Neuronal stem cell (in vitro differentiated cells): Measurements from ENCODE around the gene AAR2.

ENCODE experiments used
- DNase-seq: peaks from one replicate; pipeline ENCODE4 v3.0.0-alpha.2; 2013; ENCODE audit warnings: low spot score
- H2AFZ ChIP-seq: one replicate; pipeline ENCODE4 v1.6.1; 2013; ENCODE audit warnings: mild to moderate bottlenecking, low read length, inconsistent platforms
- H2AK5ac ChIP-seq: 2 replicates; pipeline ENCODE4 v1.6.1; 2013; ENCODE audit warnings: low read depth, mild to moderate bottlenecking, inconsistent platforms, low read length, moderate library complexity, mixed read lengths
- H2BK120ac ChIP-seq: 2 replicates; pipeline ENCODE4 v1.6.1; 2013; ENCODE audit warnings: low read depth, mild to moderate bottlenecking, inconsistent platforms, low read length, moderate library complexity, mixed read lengths
- H2BK12ac ChIP-seq: one replicate; pipeline ENCODE4 v1.6.1; 2013; ENCODE audit warnings: low read length, inconsistent platforms
- H2BK15ac ChIP-seq: 2 replicates; pipeline ENCODE4 v1.6.1; 2013; ENCODE audit warnings: mild to moderate bottlenecking, low read length, inconsistent platforms, mixed read lengths
- H2BK5ac ChIP-seq: one replicate; pipeline ENCODE4 v1.6.1; 2013; ENCODE audit warnings: inconsistent platforms, mild to moderate bottlenecking, low read length, moderate library complexity
- H3K14ac ChIP-seq: one replicate; pipeline ENCODE4 v1.6.1; 2013; ENCODE audit warnings: low read length, inconsistent platforms
- H3K18ac ChIP-seq: 2 replicates; pipeline ENCODE4 v1.6.1; 2013; ENCODE audit warnings: low read length, inconsistent platforms
- H3K23ac ChIP-seq: 2 replicates; pipeline ENCODE4 v1.6.1; 2013; ENCODE audit warnings: low read depth, mild to moderate bottlenecking, mixed read lengths, low read length, inconsistent platforms; ENCODE audit not compliant: poor library complexity
- H3K27ac ChIP-seq: replicated peaks from 3 replicates; pipeline ENCODE4 v1.5.1; 2013; ENCODE audit warnings: low read length, inconsistent platforms
- H3K27me3 ChIP-seq, 3 experiments: 2 replicates each; pipeline ENCODE4 v1.6.1; 2013; ENCODE audit warnings: low read length in 3 of 3, mild to moderate bottlenecking in 2 of 3, inconsistent platforms in 1 of 3, low read depth in 1 of 3, mixed read lengths in 1 of 3, moderate library complexity in 1 of 3; ENCODE audit not compliant: control insufficient read depth in 3 of 3, insufficient read depth in 3 of 3
- H3K36me3 ChIP-seq, 2 donors: replicated peaks in 1 of 2; 2 replicates each; pipeline ENCODE4 v1.6.1; 2013; ENCODE audit warnings: low read length in 2 of 2; ENCODE audit not compliant: control insufficient read depth in 2 of 2, insufficient read depth in 2 of 2
- H3K4ac ChIP-seq: 2 replicates; pipeline ENCODE4 v1.6.1; 2013; ENCODE audit warnings: inconsistent platforms, mild to moderate bottlenecking, low read length, moderate library complexity
- H3K4me1 ChIP-seq, 2 donors: 1 replicate in 1 of 2; 2 replicates in 1 of 2; pipeline ENCODE4 v1.6.1; 2013; ENCODE audit warnings: low read length in 2 of 2, low read depth in 1 of 2; ENCODE audit not compliant: control insufficient read depth in 2 of 2, insufficient read depth in 1 of 2
- H3K4me2 ChIP-seq: one replicate; pipeline ENCODE4 v1.6.1; 2013; ENCODE audit warnings: mild to moderate bottlenecking, low read length, inconsistent platforms; ENCODE audit not compliant: insufficient read depth, poor library complexity, severe bottlenecking
- H3K4me3 ChIP-seq, 2 donors: 2 replicates each; pipeline ENCODE4 v1.5.1; 2013; ENCODE audit warnings: low read length in 2 of 2, mild to moderate bottlenecking in 2 of 2, inconsistent platforms in 1 of 2, moderate library complexity in 1 of 2
- H3K79me1 ChIP-seq: one replicate; pipeline ENCODE4 v1.6.1; 2013; ENCODE audit warnings: low read depth, mild to moderate bottlenecking, inconsistent platforms, low read length, moderate library complexity
- H3K9ac ChIP-seq: one replicate; pipeline ENCODE4 v1.6.1; 2013; ENCODE audit warnings: mild to moderate bottlenecking, low read depth, low read length, inconsistent platforms; ENCODE audit not compliant: poor library complexity
- H3K9me3 ChIP-seq, 2 donors: replicated peaks in 1 of 2; 2 replicates each; pipeline versions ENCODE3 to v1.6.1; 2013; ENCODE audit warnings: low read length in 2 of 2, mild to moderate bottlenecking in 2 of 2, inconsistent platforms in 1 of 2, low read depth in 1 of 2, mixed read lengths in 1 of 2, moderate library complexity in 1 of 2; ENCODE audit not compliant: control insufficient read depth in 2 of 2, insufficient read depth in 1 of 2
- H4K8ac ChIP-seq: one replicate; pipeline ENCODE4 v1.6.1; 2013; ENCODE audit warnings: low read depth, mild to moderate bottlenecking, inconsistent platforms, low read length, moderate library complexity
- H4K91ac ChIP-seq: one replicate; pipeline ENCODE4 v1.6.1; 2013; ENCODE audit warnings: low read length, low read depth, mild to moderate bottlenecking, inconsistent platforms; ENCODE audit not compliant: poor library complexity
- WGBS, 2 donors: extraction: QIAGEN DNeasy Blood & Tissue Kit; methylation state at CpG; one replicate each; pipeline ENCODE4 v1.1.7; 2013; ENCODE audit warnings: missing lambda C conversion rate in 2 of 2, mixed read lengths in 1 of 2; ENCODE audit not compliant: insufficient read length in 2 of 2, insufficient replicate concordance in 1 of 2; ENCODE audit errors: extremely low coverage in 2 of 2; 5-methylcytosine and 5-hydroxymethylcytosine counted together

AAR2 gene

DNA sequence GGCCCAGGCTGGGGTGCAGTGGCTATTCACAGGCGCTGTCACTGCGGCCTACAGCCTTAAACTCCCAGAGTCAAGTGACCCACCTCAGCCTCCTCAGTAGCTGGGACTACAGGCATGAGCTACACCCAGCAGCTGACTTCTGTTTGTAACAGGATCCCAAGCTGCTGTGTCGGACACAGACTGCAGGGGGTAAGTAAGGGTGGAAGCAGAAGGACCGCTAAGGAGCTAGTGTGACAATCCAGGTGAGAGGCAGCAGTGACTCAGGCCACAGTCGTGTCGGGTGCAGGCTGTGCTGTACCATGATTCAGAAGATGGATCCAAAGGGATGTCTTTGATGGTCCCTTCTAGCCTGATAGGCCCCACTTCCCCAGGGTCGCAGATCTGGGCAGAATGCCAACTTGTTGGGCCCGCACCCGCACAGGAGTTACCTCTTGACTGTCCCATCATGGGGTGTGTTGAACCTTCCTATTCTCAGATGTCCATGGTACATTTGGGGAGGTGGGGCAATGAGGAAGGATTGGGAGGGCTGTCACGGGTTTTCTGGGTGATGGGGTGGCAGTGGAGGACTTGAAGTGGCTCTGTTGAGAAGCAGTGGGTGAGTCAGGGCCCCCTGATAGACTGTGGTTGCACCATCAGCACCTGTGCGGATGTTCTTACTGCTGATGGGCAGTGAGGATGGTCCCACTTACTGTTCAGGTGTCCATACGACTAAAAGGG lies 25.3 kb downstream of the AAR2 start:
- Histone ChIP-seq H3K4me3 (no peak overlapping the region), H3K27ac (no peak overlapping the region), H3K14ac (no peak overlapping the region), H3K9ac (peak overlapping the region; percentile 38), H2BK120ac (no peak overlapping the region), H2BK15ac (peak overlapping the region; percentile 31), H3K9me3 (no peaks in the 10 kb centered on the region), H2BK5ac (no peak overlapping the region), H4K91ac (no peak overlapping the region), H3K36me3 (peaks cover 6 to 9% of the 10 kb centered on the region in 2 donors), H3K18ac (peak overlapping the region; percentile 67), H3K79me1 (no peaks in the 10 kb centered on the region), H4K8ac (no peak overlapping the region), H3K4ac (no peak overlapping the region), H3K23ac (peak overlapping the region; percentile 47), H2BK12ac (no peak overlapping the region), H2AFZ (no peak overlapping the region), H2AK5ac (peak overlapping the region; percentile 61), H3K4me1 (peaks cover 0 to 8% of the 10 kb centered on the region in 2 donors), H3K4me2 (no peak overlapping the region), H3K27me3 (no peaks in the 10 kb centered on the region)
- no peak for DNase-seq
- WGBS, 2 donors: no CpG with 5 or more reads among the region's 12 CpGs

DNA sequence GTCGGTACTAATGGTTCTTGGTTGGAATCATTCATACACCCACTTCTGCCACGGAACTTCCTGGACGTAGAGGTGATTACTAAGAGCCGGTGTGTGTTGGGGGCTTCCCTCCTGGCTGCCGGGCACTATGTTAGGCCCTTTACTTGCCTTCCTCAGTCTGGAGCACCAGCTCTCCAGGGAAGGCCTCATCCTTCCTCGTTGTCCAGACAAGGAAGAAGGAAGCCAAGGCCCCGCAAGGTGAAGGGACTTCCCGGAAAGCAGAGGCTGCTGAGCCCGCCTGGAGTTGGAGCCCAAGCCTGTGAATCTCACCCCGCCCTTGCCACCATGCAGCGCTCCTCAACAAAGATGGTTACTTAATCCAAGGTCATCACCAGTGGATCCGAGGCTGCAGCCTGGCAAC lies 26.2 kb downstream of the AAR2 start:
- no peak overlapping the region for H3K4ac ChIP-seq
- no peaks in the 10 kb centered on the region for H3K79me1 ChIP-seq
- H2AK5ac ChIP-seq: peak overlapping the region; percentile 47
- H2BK12ac ChIP-seq: no peak overlapping the region
- H4K8ac ChIP-seq: no peak overlapping the region
- no peak overlapping the region for H3K4me3 ChIP-seq
- H3K14ac ChIP-seq: no peak overlapping the region
- no peaks in the 10 kb centered on the region for H3K27me3 ChIP-seq
- H2BK5ac ChIP-seq: no peak overlapping the region
- no CpG with 5 or more reads among the region's 12 CpGs for WGBS, 2 donors
- peak overlapping the region; percentile 41 for H4K91ac ChIP-seq
- H3K23ac ChIP-seq: no peak overlapping the region
- H3K9me3 ChIP-seq: no peaks in the 10 kb centered on the region
- peaks cover 0 to 8% of the 10 kb centered on the region in 2 donors for H3K4me1 ChIP-seq
- H2BK15ac ChIP-seq: no peak overlapping the region
- DNase-seq: no peak
- peaks cover 2 to 4% of the 10 kb centered on the region in 2 donors for H3K36me3 ChIP-seq
- no peak overlapping the region for H3K4me2 ChIP-seq
- no peak overlapping the region for H3K9ac ChIP-seq
- H2BK120ac ChIP-seq: no peak overlapping the region
- H3K18ac ChIP-seq: no peak overlapping the region
- no peak overlapping the region for H2AFZ ChIP-seq
- H3K27ac ChIP-seq: no peak overlapping the region

DNA sequence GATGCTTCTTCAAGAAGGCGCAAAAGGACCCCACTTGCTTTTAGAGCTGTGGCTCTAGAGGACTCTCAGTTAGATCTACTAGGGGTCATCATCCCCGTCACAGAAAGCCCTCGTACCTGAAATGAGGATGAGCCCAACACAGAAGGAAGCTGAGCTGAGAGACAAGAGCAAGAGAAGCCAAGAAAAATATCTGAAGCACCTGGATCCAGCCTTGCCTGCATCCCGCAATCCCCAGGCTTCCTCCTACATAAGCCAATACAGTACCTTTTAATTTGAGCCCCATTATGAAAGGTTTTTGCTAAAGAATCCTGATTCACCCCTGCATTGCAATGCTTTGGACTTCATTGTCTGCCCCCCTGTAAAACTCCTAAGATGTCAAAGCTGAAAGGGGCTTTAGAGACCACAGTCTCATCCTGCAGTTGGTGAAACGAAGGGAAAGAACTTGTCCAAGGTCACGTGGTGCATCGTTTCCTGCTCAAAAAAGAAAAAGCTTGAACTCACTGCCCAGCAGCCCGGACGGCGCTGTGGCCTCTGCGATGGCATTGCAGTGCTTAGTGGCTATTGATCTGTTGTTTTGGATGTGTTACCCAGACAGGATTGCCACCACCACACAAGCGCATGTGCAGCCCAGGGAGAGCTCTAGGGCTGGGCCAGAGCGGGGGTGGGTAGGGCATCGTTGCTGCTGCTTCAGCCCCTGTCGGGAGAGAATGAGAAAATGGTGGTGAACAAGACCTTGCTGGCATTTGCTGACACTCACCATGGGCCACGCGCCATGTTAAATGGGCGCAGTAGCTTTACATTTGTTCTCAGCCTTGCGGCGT lies 28.4 kb downstream of the AAR2 start:
- Histone ChIP-seq H3K18ac (peak overlapping the region; percentile 44), H3K9me3 (no peaks in the 10 kb centered on the region), H4K8ac (no peak overlapping the region), H2BK120ac (peak overlapping the region; percentile 56), H2BK12ac (no peak overlapping the region), H4K91ac (no peak overlapping the region), H3K27me3 (no peaks in the 10 kb centered on the region), H3K4me1 (peaks cover 5 to 7% of the 10 kb centered on the region in 2 donors), H2AFZ (no peak overlapping the region), H3K23ac (peak overlapping the region; percentile 69), H3K4ac (no peak overlapping the region), H3K9ac (peak overlapping the region; percentile 50), H3K4me2 (no peak overlapping the region), H2AK5ac (peak overlapping the region; percentile 14), H3K79me1 (no peaks in the 10 kb centered on the region), H3K27ac (no peak overlapping the region), H3K4me3 (no peak overlapping the region), H3K14ac (no peak overlapping the region), H2BK15ac (no peak overlapping the region), H3K36me3 (no peaks in the 10 kb centered on the region), H2BK5ac (no peak overlapping the region)
- DNase-seq: no peak
- WGBS, 2 donors: no CpG with 5 or more reads among the region's 20 CpGs

DNA sequence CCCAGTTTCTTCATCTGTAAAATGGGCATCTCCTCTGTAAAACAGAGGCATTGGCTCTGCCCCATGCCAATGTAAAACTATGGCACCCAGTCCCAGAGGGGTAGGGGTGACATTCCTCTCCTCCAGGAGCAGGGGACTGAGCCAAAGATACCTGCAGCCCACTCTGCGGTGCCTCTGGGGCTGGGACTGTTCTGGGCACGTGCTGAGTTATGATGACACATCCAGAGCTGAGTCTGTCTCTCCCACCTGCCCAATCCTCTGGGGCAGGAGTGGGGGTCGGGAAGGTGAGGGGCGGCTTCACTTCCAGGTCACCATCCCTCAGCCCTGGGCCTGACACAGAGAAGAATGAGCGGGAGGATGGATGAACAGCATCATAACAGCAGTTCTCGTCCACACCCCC lies 29.9 kb downstream of the AAR2 start:
- DNase-seq: no peak
- Histone ChIP-seq H2AFZ (no peak overlapping the region), H4K91ac (no peak overlapping the region), H3K4ac (no peak overlapping the region), H3K27me3 (no peaks in the 10 kb centered on the region), H3K4me2 (no peak overlapping the region), H3K9me3 (no peaks in the 10 kb centered on the region), H3K79me1 (no peaks in the 10 kb centered on the region), H3K9ac (peak overlapping the region; percentile 6), H3K27ac (no peak overlapping the region), H2BK120ac (no peak overlapping the region), H3K4me1 (peaks cover 4 to 8% of the 10 kb centered on the region in 2 donors), H3K4me3 (no peak overlapping the region), H3K23ac (no peak overlapping the region), H2BK15ac (no peak overlapping the region), H2BK12ac (no peak overlapping the region), H3K18ac (no peak overlapping the region), H4K8ac (no peak overlapping the region), H3K14ac (no peak overlapping the region), H2AK5ac (no peak overlapping the region), H3K36me3 (no peaks in the 10 kb centered on the region), H2BK5ac (no peak overlapping the region)
- no CpG with 5 or more reads among the region's 6 CpGs for WGBS, 2 donors
